H9 (cell line): ENCODE data around the gene C1orf21. TPM values are rescaled to one million over a fixed set of nuclear protein-coding genes. Genes with fewer than 3 reads are reported as not detected.

Experiments
- DNase-seq: peaks from one replicate; pipeline ENCODE4 v3.0.0-alpha.2; 2017
- H2AFZ ChIP-seq: one replicate; pipeline ENCODE4 v1.6.1; 2013; ENCODE audit warnings: mild to moderate bottlenecking, low read length, control low read depth, moderate library complexity
- H2AK5ac ChIP-seq: 2 replicates; pipeline ENCODE4 v1.6.1; 2013; ENCODE audit warnings: low read length, control low read depth, mixed read lengths; ENCODE audit not compliant: insufficient read length
- H2BK120ac ChIP-seq: one replicate; pipeline ENCODE4 v1.6.1; 2013; ENCODE audit warnings: low read depth, mild to moderate bottlenecking, low read length, control low read depth, inconsistent platforms; ENCODE audit not compliant: poor library complexity, severe bottlenecking
- H2BK12ac ChIP-seq: 2 replicates; pipeline ENCODE4 v1.6.1; 2013; ENCODE audit warnings: low read length, control low read depth, mixed read lengths, low read depth; ENCODE audit not compliant: insufficient read length
- H2BK15ac ChIP-seq: 2 replicates; pipeline ENCODE4 v1.6.1; 2013; ENCODE audit warnings: low read depth, low read length, control low read depth
- H2BK20ac ChIP-seq: one replicate; pipeline ENCODE4 v1.6.1; 2013; ENCODE audit warnings: low read depth, mild to moderate bottlenecking, low read length, control low read depth, inconsistent platforms; ENCODE audit not compliant: poor library complexity, severe bottlenecking
- H2BK5ac ChIP-seq: 2 replicates; pipeline ENCODE4 v1.6.1; 2013; ENCODE audit warnings: low read length, control low read depth, mixed read lengths; ENCODE audit not compliant: insufficient read length
- H3K14ac ChIP-seq: 2 replicates; pipeline ENCODE4 v1.6.1; 2013; ENCODE audit warnings: low read length, control low read depth; ENCODE audit not compliant: insufficient read depth
- H3K18ac ChIP-seq: 2 replicates; pipeline ENCODE4 v1.6.1; 2013; ENCODE audit warnings: low read depth, mild to moderate bottlenecking, mixed read lengths, low read length, control low read depth; ENCODE audit not compliant: insufficient read length
- H3K23ac ChIP-seq: 2 replicates; pipeline ENCODE4 v1.6.1; 2013; ENCODE audit warnings: low read length, control low read depth, mixed read lengths, low read depth; ENCODE audit not compliant: insufficient read length
- H3K23me2 ChIP-seq: 2 replicates; pipeline ENCODE4 v1.6.1; 2013; ENCODE audit warnings: low read depth, mild to moderate bottlenecking, mixed read lengths, low read length, control low read depth; ENCODE audit not compliant: insufficient read length, poor library complexity, severe bottlenecking
- H3K27ac ChIP-seq: 2 replicates; pipeline ENCODE4 v1.5.1; 2013; ENCODE audit warnings: low read length, control low read depth, mixed read lengths, low read depth; ENCODE audit not compliant: insufficient read length
- H3K27me3 ChIP-seq: 2 replicates; pipeline ENCODE4 v1.6.1; 2013; ENCODE audit warnings: low read length, control low read depth, inconsistent platforms; ENCODE audit not compliant: insufficient read depth
- H3K4ac ChIP-seq: 2 replicates; pipeline ENCODE4 v1.6.1; 2013; ENCODE audit warnings: low read depth, mild to moderate bottlenecking, control low read depth, inconsistent platforms, low read length, moderate library complexity
- H3K4me1 ChIP-seq: 2 replicates; pipeline ENCODE4 v1.6.1; 2013; ENCODE audit warnings: low read length, control low read depth, inconsistent platforms; ENCODE audit not compliant: insufficient read depth
- H3K4me2 ChIP-seq: 2 replicates; pipeline ENCODE4 v1.6.1; 2013; ENCODE audit warnings: low read length, control low read depth, mixed read lengths; ENCODE audit not compliant: insufficient read length, insufficient read depth
- H3K56ac ChIP-seq: 2 replicates; pipeline ENCODE4 v1.6.1; 2013; ENCODE audit warnings: low read depth, mild to moderate bottlenecking, mixed read lengths, low read length, control low read depth; ENCODE audit not compliant: insufficient read length
- H3K79me1 ChIP-seq: 2 replicates; pipeline ENCODE4 v1.6.1; 2013; ENCODE audit warnings: low read depth, mild to moderate bottlenecking, moderate library complexity, low read length, control low read depth, inconsistent platforms; ENCODE audit not compliant: insufficient read depth, poor library complexity, severe bottlenecking
- H3K79me2 ChIP-seq: 2 replicates; pipeline ENCODE4 v1.6.1; 2013; ENCODE audit warnings: low read length, control low read depth, inconsistent platforms; ENCODE audit not compliant: insufficient read depth
- H3K9ac ChIP-seq: 2 replicates; pipeline ENCODE4 v1.6.1; 2013; ENCODE audit warnings: low read length, control low read depth, mixed read lengths; ENCODE audit not compliant: insufficient read length; ENCODE audit errors: extremely low read depth
- H3K9me3 ChIP-seq: one replicate; pipeline ENCODE4 v1.6.1; 2013; ENCODE audit warnings: low read depth, low read length, inconsistent platforms; ENCODE audit not compliant: control insufficient read depth
- H3T11ph ChIP-seq: one replicate; pipeline ENCODE4 v1.6.1; 2013; ENCODE audit warnings: mild to moderate bottlenecking, low read length, control low read depth, inconsistent platforms
- H4K20me1 ChIP-seq: one replicate; pipeline ENCODE4 v1.6.1; 2013; ENCODE audit not compliant: control insufficient read depth, insufficient read length, insufficient read depth
- H4K5ac ChIP-seq: 2 replicates; pipeline ENCODE4 v1.6.1; 2013; ENCODE audit warnings: low read depth, mild to moderate bottlenecking, mixed read lengths, low read length, control low read depth; ENCODE audit not compliant: insufficient read length
- H4K8ac ChIP-seq: replicated peaks from 2 replicates; pipeline ENCODE4 v1.6.1; 2013; ENCODE audit warnings: low read length, control low read depth, mixed read lengths, low read depth; ENCODE audit not compliant: insufficient read length
- H4K91ac ChIP-seq: 2 replicates; pipeline ENCODE4 v1.6.1; 2013; ENCODE audit warnings: low read depth, mild to moderate bottlenecking, moderate library complexity, mixed read lengths, low read length, control low read depth; ENCODE audit not compliant: insufficient read length
- H3K27ac Mint-ChIP-seq, 3 experiments: 2 replicates in 2 of 3; 3 replicates in 1 of 3; pipeline ENCODE4 v1.8.0; 2020 to 2021; ENCODE audit warnings: mixed read lengths in 3 of 3, mild to moderate bottlenecking in 1 of 3, moderate library complexity in 1 of 3
- H3K27me3 Mint-ChIP-seq: 2 replicates; pipeline ENCODE4 v1.8.0; 2021; ENCODE audit warnings: low read depth, mild to moderate bottlenecking, moderate library complexity, mixed read lengths
- H3K36me3 Mint-ChIP-seq, 3 experiments: 2 replicates in 2 of 3; 3 replicates in 1 of 3; pipeline ENCODE4 v1.8.0; 2020 to 2021; ENCODE audit warnings: low read depth in 3 of 3, mixed read lengths in 3 of 3; ENCODE audit not compliant: insufficient read depth in 1 of 3
- H3K4me1 Mint-ChIP-seq, 2 experiments: 2 replicates each; pipeline ENCODE4 v1.8.0; 2020; ENCODE audit warnings: mixed read lengths in 2 of 2
- H3K4me3 Mint-ChIP-seq, 2 experiments: 2 replicates in 1 of 2; 3 replicates in 1 of 2; pipeline ENCODE4 v1.8.0; 2020 to 2021; ENCODE audit warnings: mild to moderate bottlenecking in 2 of 2, mixed read lengths in 2 of 2, moderate library complexity in 1 of 2
- H3K9me3 Mint-ChIP-seq, 2 experiments: 2 replicates in 1 of 2; 3 replicates in 1 of 2; pipeline ENCODE4 v1.8.0; 2020; ENCODE audit warnings: mild to moderate bottlenecking in 2 of 2, mixed read lengths in 2 of 2, moderate library complexity in 1 of 2
- CTCF ChIP-seq: fragments of 200-600 bp; sonication (generic); conservative IDR thresholded peaks from 3 replicates; pipeline ENCODE4 v1.8.0; 2021; ENCODE audit warnings: antibody characterized with exemption, mild to moderate bottlenecking
- WGBS: extraction: QIAGEN DNeasy Blood & Tissue Kit; methylation state at CpG from one replicate; pipeline ENCODE4 v1.1.7; 2013; ENCODE audit warnings: missing lambda C conversion rate, low lambda C conversion rate, mixed read lengths; ENCODE audit not compliant: insufficient read length; ENCODE audit errors: extremely low coverage; 5-methylcytosine and 5-hydroxymethylcytosine counted together
- total RNA-seq: library from RNA; stranded (reverse); gene quantifications from 2 replicates; pipeline ENCODE4 v1.2.1, GENCODE V29; 2021

Gene C1orf21
- total RNA-seq, 1 experiment from 2014 or later: 36.0 TPM

GRCh38 chr1:184557423-184558347 is 170.9 kb downstream of the C1orf21 start:
- no peak overlapping the region for H3K56ac ChIP-seq
- H3T11ph ChIP-seq: no peak overlapping the region
- no peaks in the 10 kb centered on the region for H3K79me2 ChIP-seq
- no peak overlapping the region for H3K27ac ChIP-seq
- no peak for TF ChIP-seq CTCF
- H3K14ac ChIP-seq: no peak overlapping the region
- H3K23ac ChIP-seq: no peak overlapping the region
- no peak overlapping the region for H3K4me2 ChIP-seq
- no peaks in the 10 kb centered on the region for H3K27me3 ChIP-seq
- H2AK5ac ChIP-seq: no peak overlapping the region
- H2BK12ac ChIP-seq: no peak overlapping the region
- H3K4ac ChIP-seq: no peak overlapping the region
- no CpG with 5 or more reads among the region's 3 CpGs for WGBS
- no peaks in the 10 kb centered on the region for H3K9me3 ChIP-seq
- H2AFZ ChIP-seq: no peak overlapping the region
- no peak for DNase-seq
- Mint-ChIP-seq H3K27ac (0 out of 7 replicates have a peak overlapping the region, but pooled peaks of 1 of the 3 experiments have one; percentile 6), H3K9me3 (no peaks in the 10 kb centered on the region), H3K27me3 (no peaks in the 10 kb centered on the region), H3K4me1 (peaks cover 4 to 16% of the 10 kb centered on the region in 2 experiments; a peak in 3 of 4 replicates), H3K36me3 (0 out of 7 replicates have a peak, but pooled peaks cover 0 to 2% (median 0%) of the 10 kb centered on the region in 3 experiments), H3K4me3 (no peak overlapping the region)
- H4K20me1 ChIP-seq: no peaks in the 10 kb centered on the region
- H2BK5ac ChIP-seq: no peak overlapping the region
- no peaks in the 10 kb centered on the region for H3K23me2 ChIP-seq
- no peak overlapping the region for H2BK120ac ChIP-seq
- H3K18ac ChIP-seq: no peak overlapping the region
- no peak overlapping the region for H4K8ac ChIP-seq
- no peak overlapping the region for H2BK20ac ChIP-seq
- H3K4me1 ChIP-seq: no peaks in the 10 kb centered on the region; the same call in 1 of the 2 replicates
- no peak overlapping the region for H3K9ac ChIP-seq
- no peak overlapping the region for H2BK15ac ChIP-seq
- H3K79me1 ChIP-seq: no peaks in the 10 kb centered on the region
- no peak overlapping the region for H4K91ac ChIP-seq
- no peak overlapping the region for H4K5ac ChIP-seq
